Measurements from ENCODE around the gene GRM4.
"Not testable (repeated sequence)": the region's sequence is repeated elsewhere in the genome, so short reads cannot be mapped to it uniquely, and the experiment has no call there.

GRM4 gene

GRCh38 chr6:34020807-34021553 lies 124.9 kb downstream of the GRM4 start:
- DNase-seq (ENCODE audit: low read depth), result no peak

DNA sequence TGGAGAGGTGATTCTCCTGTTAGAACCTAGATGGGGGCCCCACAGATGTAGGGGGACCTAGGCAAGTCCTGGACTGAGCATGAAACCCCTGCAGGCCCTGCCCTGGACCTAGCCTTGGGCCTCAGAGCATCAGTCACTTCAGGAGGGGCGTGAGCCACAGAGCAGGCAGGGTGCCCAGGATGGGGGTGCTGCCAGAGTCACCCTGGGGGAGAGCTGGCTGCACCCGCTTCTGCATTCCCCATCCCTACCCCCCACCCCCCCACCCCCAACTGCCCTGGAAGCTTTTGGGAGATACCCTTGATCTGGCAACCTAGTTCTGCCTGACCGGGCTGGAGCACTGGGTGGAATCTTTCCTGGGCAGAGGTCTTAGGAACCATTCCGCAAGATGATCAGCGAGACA lies 125.6 kb downstream of the GRM4 start:
- DNase-seq (ENCODE audit: low read depth), result no peak

DNA sequence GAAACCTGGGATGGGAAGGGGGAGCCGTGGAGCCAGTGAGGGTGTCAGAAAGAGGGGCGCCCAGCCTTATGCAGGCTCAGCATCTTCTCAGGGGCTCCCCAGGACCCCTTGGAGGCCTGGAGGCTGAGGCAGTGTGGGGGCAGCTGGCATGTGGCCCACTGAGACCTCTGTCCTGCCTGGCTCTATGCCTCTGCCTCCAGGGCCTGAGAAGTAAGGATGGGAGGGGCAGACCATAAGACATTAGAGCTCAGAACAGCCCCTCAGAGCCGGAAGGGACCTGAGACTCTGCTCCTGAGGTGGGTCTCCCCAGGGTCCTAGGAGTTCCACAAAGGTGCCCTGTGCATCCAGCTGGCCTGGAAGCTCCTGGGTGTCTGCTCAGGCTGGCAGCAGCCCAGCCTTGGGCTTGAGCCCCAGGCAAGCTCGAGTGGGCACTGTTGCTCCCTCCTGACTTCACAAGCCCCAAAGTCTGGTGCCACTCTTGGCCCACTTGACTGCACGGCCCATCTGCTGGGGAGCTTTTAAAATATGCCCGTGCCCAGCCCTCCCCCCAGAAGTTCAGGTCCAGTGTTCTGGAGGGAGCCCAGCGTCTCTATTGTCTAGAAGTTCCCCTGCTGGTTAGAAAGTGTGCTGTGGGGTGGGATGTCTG lies 126.8 kb downstream of the GRM4 start:
- DNase-seq (ENCODE audit: low read depth), result no peak

DNA sequence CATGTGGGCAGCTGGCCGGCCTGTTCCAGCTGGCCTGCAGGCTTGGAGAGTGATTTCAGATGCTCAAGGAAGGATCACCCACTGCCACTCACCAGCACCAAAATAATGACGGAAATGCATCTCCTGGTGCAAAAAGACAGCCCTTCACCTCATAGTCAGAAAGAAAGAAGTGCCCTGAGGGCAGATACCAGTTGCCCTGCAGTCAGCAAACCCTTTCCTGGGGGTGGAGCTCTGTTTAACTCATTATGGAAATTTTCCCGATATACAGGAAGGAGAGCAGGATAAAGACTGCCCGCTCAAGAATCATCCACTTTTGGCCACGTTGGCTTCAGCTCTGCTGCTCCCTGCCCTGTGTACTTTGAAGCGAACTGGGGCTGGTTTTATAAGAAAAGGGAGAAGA lies 127.9 kb downstream of the GRM4 start:
- DNase-seq (ENCODE audit: low read depth), result no peak

DNA sequence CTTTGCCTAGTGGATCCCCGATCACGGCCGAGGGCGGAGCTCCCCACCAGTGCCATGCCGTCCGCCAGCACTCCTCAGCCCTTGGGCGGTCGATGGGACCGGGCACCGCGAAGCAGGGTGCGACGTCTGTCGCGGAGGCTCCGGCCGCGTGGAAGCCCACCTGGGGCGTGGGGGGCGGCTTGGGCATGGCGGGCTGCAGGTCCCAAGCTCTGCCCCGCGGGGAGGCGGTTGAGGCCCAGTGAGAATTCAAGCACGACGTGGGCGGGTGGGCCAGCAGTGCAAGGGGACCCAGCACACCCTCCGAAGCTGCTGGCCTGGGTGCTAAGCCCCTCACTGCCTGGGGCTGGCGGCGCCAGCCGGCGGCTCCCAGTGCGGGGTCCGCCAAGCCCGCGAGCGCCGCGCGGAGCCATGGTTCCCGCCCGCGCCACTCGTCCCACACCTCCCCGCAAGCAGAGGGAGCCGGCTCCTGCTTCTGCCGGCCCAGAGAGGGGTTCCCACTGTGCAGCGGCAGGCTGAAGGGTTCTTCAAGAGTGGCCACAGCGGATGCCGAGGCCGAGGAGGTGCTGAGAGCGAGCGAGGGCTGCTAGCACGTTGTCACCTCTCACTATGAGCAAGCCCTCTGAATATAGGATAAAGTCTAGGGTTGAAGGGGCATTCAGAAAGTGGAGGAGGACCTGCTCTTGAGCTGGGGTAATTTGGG lies 128.6 kb downstream of the GRM4 start:
- DNase-seq (ENCODE audit: low read depth), result no peak

GRCh38 chr6:34016573-34016972 lies 129.3 kb downstream of the GRM4 start:
- DNase-seq (ENCODE audit: low read depth), result not testable (repeated sequence)

GRCh38 chr6:34015586-34015985 lies 130.3 kb downstream of the GRM4 start:
- no peak for DNase-seq (ENCODE audit: low read depth)

GRCh38 chr6:34011264-34011663 lies 134.6 kb downstream of the GRM4 start:
- DNase-seq (ENCODE audit: low read depth), result no peak

DNA sequence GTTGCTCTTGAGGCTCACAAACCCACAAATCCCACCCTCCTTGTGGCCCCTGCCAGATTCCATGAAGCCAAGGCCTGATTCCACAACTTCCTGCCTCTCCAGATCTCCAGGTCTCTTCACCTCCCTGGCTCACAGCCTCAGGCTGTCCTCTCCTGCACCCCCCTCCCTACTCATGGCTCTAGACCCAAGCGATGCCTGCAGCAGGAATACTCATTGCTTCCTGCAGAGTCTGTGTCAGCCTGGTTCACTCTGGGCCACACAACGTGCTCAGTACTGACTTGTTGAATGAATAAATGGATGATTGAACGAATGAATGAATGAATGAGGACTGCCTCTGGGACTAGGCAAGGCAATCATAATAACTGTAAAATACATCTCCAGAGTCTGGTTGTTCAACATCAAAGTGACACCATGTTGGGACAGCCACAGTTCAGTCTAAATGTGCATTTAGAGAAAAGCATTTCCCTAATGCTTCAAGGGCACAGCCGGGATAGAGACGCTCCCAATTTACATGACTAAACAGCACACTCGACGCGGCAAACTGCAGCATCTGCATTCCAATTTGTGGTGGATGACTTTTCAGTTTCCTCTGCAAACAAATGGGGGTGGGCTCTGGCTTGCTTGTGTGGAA lies 139.9 kb downstream of the GRM4 start:
- no peak for DNase-seq (ENCODE audit: low read depth)

DNA sequence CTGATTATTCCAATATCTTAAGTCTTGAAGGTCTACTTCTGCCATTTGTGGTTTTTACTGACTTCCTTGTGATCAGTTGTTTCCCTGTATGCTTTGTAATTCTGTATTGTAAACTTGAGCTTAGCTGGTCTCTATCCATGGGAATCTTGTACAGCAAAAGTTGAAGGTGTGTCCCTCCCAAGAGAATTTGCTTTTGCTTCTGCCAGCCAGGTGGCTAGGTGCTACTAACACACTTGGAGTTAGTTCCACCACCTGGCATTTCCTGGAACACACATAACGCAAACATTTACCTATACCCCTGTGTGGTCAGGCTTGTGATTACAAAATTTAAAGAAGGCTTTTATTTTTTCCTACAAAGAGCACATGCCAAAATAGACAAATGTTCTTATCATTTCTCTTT lies 141.2 kb downstream of the GRM4 start:
- DNase-seq (ENCODE audit: low read depth), result no peak

- DNase-seq (ENCODE audit: low read depth), result no peak
Measured at GRCh38 chr6:34003962-34004361, 141.9 kb downstream of the GRM4 start.

- DNase-seq (ENCODE audit: low read depth), result no peak
Measured at GRCh38 chr6:34001706-34002621, 143.9 kb downstream of the GRM4 start.

DNA sequence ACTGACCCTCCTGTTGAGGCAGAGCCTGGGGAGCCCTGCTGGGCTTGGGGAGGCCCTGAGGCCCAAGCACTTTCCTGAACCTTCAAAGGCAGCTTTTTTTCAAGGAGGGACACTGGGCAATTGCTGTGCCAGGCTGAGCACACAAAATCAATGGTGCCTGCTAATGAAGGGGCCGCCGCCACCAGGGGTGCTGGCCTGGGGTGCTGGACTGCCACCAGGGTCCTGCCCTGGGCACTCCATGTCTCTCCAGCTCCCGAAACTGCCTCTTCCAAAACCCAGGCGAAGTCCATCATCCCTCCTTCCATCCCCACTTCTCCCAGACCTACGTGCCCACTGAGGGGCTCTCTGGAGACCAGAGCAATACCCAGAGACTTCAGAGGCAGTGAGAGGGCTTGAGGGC lies 145.6 kb downstream of the GRM4 start:
- no peak for DNase-seq (ENCODE audit: low read depth)

GRCh38 chr6:33999567-33999966 lies 146.3 kb downstream of the GRM4 start:
- DNase-seq (ENCODE audit: low read depth), result no peak

- DNase-seq (ENCODE audit: low read depth), result no peak
Measured at GRCh38 chr6:33998660-33999059, 147.2 kb downstream of the GRM4 start.

GRCh38 chr6:33997265-33997664 lies 148.6 kb downstream of the GRM4 start:
- no peak for DNase-seq (ENCODE audit: low read depth)

- DNase-seq (ENCODE audit: low read depth), result no peak
Measured at GRCh38 chr6:33996120-33996475, 149.8 kb downstream of the GRM4 start.

DNA sequence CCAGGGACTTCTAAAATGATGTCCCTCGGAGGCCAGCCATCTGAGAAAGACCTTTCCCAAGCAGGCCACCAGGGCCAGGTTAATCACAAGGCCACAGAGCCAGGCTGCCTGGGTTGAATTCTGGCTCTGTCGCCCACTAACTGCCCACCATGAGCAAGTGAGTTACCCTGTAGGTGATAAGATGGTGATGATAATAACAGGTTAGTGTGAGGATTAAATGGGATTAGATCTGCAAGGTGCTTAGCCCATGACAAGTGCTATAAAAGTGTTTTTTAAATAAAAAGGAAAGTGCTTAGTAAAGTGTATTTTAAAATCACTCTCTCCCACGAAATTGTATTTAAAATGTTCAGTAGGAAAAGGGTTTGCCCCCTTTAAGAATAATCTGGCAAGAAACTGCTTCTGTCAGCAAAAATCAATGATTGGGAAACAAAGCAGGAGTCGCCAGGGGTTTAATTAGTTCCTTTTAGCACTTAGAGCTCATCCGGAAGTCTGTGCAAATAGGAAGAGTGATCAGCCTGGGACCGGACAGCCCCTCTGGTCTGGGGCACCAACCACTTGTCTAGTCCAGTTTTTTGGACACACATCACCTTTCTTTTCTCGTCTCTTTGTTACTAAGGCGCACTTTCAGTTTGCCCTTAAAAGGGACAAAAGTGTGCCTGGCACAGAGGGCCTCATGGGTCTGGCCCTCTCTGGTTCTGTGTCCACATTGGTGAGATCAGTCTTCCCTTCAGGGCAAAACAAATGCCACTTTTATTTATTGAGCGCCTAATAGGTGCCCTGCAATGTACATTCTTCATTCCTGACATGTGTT lies 150.4 kb downstream of the GRM4 start:
- DNase-seq (ENCODE audit: low read depth), result no peak

DNA sequence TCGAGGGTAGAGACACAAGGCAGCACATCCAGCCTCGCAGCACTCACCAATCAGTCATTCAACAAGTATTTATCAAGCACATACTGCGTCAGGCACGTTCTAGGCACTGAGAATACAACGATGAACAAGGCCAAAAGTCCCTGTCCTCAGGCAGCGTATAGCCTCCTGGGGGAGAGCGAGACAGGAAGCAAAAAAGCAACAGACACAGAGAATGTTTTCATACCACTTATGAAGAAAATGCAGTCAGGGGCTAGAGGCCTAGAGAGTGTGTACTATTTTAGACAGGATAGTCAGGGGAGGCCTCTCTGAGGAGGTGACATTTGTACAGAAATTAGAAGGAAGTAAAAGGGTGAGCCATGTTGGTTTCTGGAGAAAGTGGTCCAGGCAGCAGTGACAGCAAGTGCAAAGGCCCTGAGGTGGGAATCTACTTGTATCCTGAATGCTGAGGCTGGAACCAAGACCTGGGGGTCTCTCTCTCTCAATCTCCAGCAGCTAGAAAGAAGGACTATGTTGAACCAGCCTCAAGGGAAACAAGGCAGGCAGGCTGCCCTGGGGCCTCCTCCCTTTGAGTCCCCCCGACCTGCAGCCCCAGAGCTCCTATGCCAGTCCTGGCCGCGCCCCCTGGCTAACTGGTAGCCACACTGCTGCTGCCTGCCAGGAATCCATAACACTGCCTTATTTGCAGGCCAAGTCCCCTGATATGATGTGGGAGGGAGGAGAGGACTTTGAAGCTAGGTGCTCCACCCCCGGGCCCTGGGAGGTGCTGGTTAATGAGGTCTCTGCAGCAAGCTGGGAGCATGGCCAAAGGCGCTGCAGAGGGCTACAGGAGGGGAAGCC lies 151.2 kb downstream of the GRM4 start:
- no peak for DNase-seq (ENCODE audit: low read depth)

All from fibroblast of the conjunctiva (primary cell).